GM19324 (cell line): ENCODE results near the gene SNX13.

Experiments
- ATAC-seq: cut with Tn5 transposase; IDR thresholded peaks from one replicate; pipeline ENCODE4 v1.9.1; 2021; ENCODE audit warnings: mild to moderate bottlenecking, moderate library complexity; ENCODE audit not compliant: unreplicated experiment, low FRiP score

The SNX13 gene

GRCh38 chr7:17792075-17792936 is 148.0 kb downstream of the SNX13 start:
- ATAC-seq = no peak

- ATAC-seq = no peak
Observed at GRCh38 chr7:17787257-17787656, 153.0 kb downstream of the SNX13 start.

- ATAC-seq = no peak
Observed at GRCh38 chr7:17786314-17786852, 153.9 kb downstream of the SNX13 start.

GRCh38 chr7:17782216-17782549 is 158.1 kb downstream of the SNX13 start:
- ATAC-seq = no peak

- no peak for ATAC-seq
Observed at GRCh38 chr7:17781491-17782215, 158.6 kb downstream of the SNX13 start.

- ATAC-seq = no peak
Observed at GRCh38 chr7:17779381-17779780, 160.9 kb downstream of the SNX13 start.

- no peak for ATAC-seq
Observed at GRCh38 chr7:17774716-17775288, 165.5 kb downstream of the SNX13 start.

- ATAC-seq = no peak
Observed at GRCh38 chr7:17774248-17774647, 166.0 kb downstream of the SNX13 start.

- no peak for ATAC-seq
Observed at GRCh38 chr7:17773289-17773626, 167.0 kb downstream of the SNX13 start.

GRCh38 chr7:17772581-17773288 is 167.6 kb downstream of the SNX13 start:
- ATAC-seq = no peak

GRCh38 chr7:17771901-17772408 is 168.3 kb downstream of the SNX13 start:
- no peak for ATAC-seq

- ATAC-seq = peak; percentile 58
Observed at GRCh38 chr7:17770710-17771375, 169.5 kb downstream of the SNX13 start.

- no peak for ATAC-seq
Observed at GRCh38 chr7:17769918-17770317, 170.4 kb downstream of the SNX13 start.

- no peak for ATAC-seq
Observed at GRCh38 chr7:17758008-17758407, 182.3 kb downstream of the SNX13 start.

GRCh38 chr7:17746020-17746530 is 194.2 kb downstream of the SNX13 start:
- ATAC-seq = no peak

- no peak for ATAC-seq
Observed at GRCh38 chr7:17745610-17746009, 194.7 kb downstream of the SNX13 start.

GRCh38 chr7:17743316-17743715 is 197.0 kb downstream of the SNX13 start:
- no peak for ATAC-seq

GRCh38 chr7:17741426-17741825 is 198.9 kb downstream of the SNX13 start:
- no peak for ATAC-seq
